GM19043 (cell line): ENCODE results near the gene TBCD.

ENCODE experiments used
- ATAC-seq: cut with Tn5 transposase; IDR thresholded peaks from one replicate; pipeline ENCODE4 v1.9.1; 2021; ENCODE audit warnings: low read depth; ENCODE audit not compliant: unreplicated experiment

The TBCD gene

DNA sequence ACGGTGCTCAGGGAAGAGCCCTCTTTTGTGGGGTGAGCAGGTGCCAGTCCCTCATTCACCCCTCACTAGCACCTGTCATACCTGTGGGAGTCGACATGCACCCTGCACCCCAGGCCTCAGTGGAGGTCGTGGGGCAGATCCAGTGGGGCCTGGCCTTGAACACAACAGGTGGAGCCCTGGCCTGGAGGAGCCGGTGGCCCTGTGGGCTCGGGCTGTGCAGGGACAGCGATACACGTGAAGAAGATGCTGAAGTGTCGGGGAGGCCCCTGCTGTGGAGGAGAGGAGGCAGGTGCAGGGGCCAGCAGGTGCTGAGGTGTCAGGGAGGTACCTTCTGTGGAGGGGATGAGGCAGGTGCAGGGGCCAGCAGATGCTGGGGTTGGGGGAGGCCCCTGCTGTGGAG lies 56.1 kb downstream of the TBCD start:
- no peak for ATAC-seq

DNA sequence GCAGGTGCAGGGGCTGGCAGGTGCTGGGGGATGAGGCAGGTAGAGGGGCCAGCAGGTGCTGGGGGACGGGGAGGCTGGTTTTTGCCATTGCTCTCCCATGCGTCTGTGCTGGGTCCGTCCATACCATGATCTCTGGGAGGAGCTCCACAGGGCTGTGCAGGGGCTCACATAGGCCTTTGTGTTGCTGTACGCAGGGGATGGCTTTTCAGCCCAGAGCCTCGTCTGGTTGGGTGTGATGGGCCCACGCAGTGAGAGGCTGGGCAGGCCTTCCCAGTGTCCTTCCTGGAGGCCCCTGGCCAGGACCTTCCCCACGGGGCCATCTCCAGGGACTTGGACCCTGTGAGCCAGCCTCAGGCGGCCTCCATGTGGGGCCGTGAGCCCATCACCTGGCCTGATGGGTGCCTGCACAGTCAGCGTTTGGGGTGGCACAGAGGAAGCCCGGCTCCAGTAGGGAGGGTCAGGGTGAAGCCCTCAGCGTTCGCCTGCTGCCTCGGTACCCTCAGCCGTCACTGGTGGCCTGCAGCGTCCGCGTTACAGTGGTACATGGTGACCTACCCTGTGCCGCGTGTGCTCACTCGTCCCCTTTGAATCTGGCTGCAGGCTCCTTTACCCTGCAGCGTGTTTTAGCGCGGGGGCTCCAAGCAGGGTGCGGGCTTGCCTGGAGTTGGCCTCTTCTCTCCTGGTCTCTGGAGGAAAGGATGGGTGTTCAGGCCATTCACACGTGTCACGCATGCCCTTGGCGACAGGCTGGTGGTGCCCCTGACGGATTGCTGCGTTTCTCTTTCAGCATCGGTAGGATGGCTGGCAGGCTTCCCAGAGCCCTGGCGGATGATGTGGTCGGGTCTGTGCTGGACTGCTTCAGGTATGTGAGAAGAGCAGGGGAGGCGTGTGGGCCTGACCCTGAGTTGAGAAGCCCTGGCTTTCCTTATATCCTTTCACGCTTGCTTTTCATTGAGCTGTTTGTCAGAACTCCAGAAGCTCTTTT lies 57.3 kb downstream of the TBCD start:
- ATAC-seq, result no peak

DNA sequence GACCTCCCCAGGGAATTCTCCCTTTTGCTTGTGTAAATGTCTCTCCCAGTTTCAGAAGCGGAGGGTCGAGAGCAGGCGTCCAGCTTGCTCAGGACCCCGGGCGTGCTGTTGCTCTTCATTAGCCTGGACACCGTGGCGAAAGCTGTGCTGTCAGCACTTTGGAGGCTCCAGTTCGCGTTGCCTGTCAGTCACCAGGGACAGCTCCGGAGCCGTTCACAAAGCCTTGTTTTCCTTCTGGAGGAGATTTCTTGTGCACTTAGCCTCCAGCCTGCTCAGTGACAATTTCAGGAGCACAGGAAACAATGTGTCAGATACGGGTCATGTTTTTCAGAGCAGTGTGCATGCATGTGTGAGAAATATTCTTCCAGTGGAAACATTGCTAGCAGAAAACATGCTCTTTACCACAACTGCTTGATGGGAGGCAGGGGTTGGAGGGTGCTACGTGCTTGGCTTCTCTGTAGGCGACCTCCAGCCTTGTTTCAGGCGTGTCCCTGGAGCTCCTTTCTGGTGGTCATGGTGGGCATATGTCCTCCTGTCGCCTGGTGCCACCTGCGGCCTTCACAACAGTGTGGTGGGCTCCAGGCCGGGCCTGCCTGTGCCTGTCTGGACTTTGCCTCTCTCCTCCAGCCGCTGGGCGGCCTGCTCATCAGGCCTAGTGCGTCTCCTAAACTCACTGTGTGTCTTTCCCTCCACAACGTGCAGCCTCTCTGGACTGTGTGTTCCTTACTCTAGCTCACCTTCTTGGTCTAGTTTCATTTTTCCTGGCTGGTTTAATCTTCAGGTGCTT lies 59.0 kb downstream of the TBCD start:
- no peak for ATAC-seq

DNA sequence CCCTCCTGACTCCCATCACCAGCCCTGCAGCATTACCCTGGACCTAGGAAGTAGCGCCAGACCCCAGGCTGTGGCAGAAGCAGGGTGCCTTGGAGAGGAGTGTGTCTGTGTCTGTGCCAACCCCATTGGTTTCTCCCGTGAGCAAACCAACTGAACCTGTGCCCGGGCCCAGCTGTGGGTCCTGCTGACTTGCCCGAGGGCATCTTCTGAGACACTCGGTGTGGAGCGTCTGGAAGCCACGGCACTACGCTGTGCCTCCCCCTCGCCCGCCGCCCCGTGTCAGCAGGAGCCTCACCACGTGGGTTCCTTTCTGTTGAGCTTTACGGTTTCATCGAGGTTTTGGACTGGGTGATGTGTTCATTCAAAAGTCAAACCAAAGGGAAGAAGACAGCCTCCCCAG lies 60.2 kb downstream of the TBCD start:
- ATAC-seq, result no peak

DNA sequence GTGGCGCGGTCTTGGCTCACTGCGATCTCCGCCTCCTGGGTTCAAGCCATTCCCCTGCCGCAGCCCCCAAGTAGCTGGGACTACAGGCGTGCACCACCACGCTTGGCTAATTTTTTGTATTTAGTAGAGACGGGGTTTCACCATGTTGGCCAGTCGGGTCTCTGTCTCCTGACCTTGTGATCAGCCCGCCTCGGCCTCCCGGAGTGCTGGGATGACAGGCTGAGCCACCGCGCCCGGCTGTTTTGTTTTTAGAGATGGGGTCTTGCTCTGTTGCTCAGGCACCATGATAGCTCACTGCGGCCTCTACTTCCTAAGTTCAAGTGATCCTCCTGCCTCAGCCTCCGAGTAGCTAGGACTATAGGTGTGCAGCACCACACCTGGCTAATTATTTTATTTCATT lies 60.7 kb downstream of the TBCD start:
- no peak for ATAC-seq

DNA sequence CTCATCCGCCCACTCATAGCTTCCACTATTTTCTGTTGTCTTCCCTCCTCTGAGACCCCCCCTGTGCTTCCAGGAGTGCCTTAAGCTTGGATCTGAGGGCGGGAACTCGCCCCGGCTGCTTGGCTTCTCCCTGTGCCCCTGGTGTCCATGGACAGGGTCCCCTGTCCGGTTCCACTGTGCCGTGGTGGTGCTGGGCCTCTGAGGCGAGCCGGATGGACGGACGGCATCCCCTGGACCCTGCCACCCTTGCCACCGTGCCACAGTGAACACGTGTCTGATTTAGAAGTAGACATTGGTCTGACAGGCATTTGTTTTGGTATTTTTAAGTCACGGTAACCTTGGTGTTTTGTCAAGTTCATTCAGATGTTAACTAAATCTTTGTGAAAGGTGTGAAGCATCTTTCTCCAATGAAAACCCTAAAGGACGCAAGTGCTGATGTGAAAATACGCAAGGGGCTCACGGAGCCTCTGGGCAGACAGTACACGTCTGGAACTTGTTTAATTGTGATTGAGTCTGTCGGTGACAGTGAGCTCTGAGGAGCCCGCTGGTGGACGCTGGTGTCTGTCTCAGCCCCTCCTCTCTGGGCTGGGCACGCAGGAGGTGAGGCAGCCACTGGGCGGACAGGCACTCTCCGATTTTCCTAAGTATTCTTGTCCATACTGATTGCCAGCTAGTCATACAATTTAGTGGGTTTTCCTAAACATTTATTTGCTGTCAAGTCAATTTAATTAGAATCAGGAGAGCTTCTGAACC lies 61.6 kb downstream of the TBCD start:
- ATAC-seq, result no peak

DNA sequence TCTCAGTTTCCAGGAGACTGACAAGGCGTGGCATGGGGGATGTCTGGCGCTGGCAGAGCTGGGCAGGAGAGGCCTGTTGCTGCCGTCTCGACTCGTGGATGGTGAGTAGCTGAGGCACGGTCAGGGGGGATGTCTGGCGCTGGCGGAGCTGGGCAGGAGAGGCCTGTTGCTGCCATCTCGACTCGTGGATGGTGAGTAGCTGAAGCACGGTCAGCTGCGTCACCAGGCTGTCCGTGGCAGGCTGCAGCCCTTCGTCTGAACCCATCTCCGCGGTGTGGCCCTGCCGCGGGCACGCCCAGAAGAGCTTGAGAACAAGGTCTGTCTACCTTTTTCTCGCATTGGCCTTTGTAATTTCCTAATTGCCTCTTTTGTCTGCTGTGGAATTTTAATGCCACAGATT lies 63.0 kb downstream of the TBCD start:
- ATAC-seq, result no peak

DNA sequence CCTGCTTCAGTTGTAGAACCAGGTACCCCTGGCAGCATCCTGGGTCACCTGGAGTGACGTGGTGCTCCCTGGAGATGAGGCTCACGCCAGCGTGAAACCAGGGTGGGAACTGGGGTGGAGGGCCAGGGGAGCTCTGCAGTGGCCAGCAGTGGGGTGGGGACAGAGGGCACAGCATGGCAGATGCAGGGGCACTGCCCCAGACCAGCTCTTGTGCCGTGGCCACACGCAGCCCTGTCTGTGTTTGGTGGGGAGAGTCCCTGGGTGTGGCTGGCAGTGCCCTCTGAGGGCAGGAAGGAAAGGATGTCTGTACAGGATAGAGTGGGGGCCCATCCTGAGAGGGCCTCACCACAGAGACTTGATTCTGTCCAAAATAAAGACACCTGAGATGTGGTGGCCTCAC lies 63.5 kb downstream of the TBCD start:
- no peak for ATAC-seq

DNA sequence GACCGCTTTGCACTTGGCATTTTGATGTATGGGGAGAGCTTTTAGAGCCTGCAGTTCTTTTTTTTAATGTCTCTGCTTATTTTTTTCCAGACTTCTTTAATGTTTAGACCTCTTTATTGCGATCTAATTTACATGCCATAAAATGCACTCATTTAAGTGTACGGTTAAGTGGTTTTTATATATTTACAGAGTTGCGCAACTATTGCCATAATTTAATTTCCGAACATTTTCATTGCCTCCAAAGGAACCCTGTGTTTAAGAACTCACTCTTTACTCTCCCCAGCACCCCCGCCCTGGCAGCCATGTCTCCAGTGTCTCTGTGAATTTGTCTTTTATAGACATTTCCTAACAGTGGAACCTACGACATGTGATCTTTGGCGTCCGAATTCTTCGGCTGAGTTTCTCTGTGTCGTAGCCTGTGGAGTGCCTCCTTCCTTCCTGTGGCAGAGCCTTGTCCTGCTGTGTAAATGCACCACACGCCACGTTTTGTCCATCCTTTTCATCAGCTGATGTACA lies 64.0 kb downstream of the TBCD start:
- no peak for ATAC-seq

DNA sequence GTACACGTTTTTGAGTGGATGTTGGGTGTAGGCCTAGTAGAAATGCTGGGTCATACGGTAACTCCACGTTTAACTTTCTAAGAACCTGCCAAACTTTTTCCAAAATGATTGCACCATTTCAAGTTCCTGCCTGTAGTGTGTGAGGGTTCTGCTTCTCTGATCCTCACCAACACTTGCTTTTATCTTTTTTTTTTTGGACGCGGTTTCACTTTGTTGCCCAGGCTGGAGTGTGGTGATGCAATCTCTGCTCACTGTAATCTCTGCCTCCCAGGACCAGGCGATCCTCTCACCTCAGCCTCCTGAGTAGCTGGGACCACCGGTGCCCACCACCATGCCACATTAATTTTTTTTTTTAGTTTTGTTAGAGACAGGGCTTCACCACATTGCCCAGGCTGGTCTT lies 64.5 kb downstream of the TBCD start:
- ATAC-seq, result no peak

DNA sequence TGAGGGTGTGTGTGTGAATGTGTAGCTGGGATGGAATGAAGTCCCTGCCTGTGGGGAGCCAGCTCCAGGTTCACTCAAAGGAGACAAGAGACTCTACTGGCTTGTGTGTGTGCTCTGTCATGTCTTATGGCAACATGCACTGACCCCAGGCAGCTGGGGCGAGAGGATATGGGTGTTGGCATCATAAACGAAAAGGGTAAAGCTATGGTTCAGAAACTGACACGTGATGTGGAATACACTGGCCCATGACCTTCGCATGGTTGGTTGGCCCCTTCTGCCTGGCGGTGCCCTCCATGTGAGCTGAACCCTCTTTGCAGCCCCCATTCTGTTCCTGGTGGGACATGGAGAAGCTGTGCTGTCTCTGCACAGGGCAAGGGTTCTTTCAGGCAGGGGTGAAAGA lies 66.1 kb downstream of the TBCD start:
- ATAC-seq, result no peak

DNA sequence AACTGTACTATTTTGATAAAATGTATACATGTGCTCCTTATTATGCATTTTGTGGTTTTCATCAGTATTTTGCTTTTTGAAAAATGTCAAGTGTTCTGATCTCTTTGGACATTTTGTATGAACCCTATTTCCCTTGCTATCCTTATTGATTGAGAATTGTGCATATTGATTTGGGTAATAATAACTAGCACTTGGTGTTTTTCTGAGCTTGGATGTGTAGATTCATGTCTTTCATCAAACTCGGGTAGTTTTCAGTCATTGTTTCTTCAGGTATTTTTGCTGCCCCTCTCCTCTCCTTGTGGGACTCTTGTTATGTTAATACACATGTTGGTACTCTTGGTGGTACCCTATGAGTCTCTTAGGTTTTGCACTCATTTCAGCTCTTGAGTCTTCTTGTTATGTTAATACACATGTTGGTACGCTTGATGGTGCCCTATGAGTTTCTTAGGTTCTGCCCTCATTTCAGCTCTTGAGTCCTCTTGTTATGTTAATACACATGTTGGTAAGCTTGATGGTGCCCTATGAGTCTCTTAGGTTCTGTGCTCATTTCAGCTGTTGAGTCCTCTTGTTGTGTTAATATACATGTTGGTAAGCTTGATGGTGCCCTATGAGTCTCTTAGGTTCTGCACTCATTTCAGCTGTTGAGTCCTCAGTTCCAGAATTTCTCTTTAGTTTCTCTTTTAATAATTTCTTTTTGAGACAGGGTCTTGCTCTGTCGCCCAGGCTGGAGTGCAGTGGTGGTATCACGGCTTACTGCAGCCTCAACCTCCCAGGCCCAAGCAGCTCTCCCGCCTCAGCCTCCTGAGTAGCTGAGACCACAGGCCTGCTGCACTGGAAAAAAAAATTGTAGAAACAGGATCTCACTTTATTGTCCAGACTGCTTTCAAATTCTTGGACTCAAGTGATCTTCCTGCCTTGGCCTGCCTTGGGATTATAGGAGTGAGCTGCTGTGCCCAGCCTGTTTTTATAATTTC lies 68.7 kb downstream of the TBCD start:
- ATAC-seq, result no peak

DNA sequence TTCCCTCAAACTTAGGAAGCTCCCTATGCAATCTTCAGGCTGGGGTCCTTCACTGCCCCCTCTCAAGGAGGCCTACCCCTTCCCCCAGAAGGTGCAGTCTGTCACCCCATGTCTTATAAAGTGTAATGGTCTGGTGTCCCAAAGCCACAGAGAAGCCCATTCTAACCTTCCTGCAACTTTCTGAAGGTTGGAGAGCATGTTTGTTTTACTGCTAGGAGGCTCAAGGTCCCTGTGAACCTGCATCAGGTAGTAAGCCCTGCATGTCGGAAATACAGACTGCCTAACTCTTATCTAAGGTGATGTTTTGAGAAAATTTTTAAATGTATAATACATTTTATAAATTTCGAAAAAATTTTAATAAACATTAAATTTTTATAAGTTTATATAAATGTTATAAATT lies 69.7 kb downstream of the TBCD start:
- no peak for ATAC-seq

DNA sequence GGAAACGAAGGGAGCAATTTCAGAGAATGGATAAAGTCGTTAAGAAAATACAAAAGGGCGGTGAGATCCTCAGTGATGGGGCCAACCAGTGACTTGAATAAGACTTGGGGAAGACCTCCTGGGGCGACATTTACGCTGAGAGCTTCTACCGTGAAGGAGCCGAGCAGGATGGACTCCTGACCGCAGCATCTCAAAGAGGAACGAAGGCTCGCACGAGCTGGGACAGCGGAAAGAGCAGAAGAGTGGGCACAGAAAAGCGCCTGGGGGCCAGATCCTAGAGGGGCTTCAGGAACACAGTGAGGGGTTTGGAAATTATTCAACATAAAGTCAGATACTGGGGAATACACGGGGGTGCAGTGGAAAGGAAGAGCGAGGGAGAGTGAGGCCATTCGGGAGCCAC lies 70.4 kb downstream of the TBCD start:
- no peak for ATAC-seq

DNA sequence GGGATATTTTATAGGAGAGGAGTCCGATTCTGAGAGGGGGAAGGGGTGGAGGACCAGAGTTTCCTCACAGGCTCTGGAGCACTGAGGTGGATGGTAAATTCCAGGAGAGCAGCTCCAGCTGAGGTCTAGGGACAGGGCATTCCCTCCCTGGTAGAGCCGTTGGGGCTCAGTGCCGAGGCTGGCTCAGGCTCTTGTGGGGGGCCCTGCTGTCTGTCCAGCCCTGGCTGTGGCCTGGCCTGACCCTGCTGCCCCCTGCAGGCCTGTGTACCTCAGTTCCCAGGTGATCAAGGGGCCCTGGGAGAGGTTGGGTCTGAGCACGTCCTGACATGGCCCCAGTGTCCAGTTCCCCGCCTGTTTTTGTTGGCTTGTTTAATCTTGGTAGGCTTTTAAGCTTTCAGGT lies 71.1 kb downstream of the TBCD start:
- no peak for ATAC-seq

DNA sequence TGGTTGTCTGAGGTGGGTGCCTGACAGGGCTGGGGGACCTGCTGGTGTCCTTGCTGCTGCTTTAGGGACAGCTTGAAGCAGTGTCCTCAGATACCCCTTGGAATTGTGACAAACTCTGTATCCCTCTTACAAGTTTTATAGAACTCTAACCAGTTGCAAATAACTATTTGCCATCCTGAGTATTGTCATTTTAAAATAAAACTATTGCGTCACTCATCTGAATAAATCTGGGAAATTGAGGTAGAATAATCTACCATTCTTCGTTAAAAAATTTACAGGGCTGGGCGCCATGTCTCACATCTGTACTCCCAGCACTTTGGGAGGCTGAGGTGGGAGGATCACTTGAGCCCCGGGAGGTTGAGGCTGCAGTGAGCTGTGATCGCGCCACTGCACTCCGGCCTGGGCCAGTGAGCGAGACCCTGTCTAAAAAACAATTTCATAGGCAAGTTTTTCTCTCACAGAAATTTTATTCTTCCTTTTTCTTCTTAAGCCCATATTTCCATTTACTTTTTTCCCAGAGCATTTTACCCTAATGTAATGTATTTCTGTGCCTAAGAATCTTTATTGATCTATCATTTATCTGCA lies 73.8 kb downstream of the TBCD start:
- ATAC-seq, result no peak

DNA sequence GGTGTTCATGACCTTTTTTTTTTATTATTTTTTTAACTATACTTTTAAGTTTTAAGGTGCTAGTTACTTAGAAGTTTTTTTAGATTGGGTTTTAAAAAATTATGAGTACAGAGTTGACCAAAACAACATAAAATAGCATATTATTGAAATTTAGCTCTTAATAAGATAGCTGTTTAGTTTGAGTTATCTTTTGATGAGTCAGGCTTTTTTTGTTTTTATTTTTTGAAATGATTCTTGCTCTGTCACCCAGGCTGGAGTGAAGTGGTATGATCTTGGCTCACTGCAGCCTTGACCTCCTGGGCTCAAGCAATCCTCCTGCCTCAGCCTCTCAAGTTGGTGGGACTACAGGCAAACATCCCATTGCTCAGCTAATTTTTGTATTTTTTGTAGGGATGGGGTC lies 74.3 kb downstream of the TBCD start:
- ATAC-seq, result no peak

DNA sequence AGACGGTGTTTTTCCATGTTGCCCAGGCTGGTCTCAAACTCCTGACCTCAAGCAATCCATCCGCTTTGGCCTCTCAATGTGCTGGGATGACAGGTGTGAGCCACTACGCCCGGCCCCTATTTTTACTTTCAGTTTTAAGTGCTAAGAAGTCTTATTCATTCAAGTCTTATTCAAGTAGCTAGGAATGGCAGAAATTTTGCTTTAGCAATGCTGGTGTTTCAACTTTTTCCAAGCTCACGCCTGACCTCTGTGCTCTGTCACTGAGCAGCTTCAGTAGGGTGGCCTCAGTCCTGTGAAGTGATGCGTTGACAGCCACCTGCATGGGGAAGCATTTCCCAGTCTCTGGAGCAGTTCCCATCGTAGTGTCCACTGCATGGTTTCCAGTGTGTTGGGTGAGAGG lies 75.1 kb downstream of the TBCD start:
- no peak for ATAC-seq

DNA sequence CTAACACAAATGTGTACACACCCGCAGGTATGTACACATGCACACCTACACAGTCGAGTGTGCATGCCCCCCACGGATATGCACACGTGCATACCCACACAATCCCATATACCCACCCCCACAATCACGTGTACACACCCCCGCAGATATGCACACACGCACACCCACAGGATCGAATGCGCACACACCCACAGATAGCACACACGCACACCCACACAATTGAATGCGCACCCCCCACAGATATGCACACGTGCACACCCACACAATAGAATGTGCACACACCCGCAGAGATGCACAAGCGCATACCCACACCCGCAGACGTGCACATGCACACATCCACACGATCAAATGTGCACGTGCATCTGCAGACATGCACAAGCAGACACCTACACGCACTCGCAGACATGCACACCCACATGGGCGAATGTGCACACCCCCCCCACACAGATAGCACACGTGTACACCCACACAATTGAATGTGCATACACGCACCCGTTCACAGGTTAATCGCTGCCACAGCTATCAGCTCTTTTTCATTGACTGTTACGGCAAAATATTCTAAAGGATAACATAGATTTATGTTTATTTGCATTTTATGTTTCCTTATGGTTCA lies 77.1 kb downstream of the TBCD start:
- ATAC-seq, result no peak
